ENCODE data around the gene ENPP1. TPM values are rescaled to one million over a fixed set of nuclear protein-coding genes. Genes with fewer than 3 reads are reported as not detected.

ENPP1 gene
- total RNA-seq, 1 experiment from 2014 or later: 6.5 TPM

DNA sequence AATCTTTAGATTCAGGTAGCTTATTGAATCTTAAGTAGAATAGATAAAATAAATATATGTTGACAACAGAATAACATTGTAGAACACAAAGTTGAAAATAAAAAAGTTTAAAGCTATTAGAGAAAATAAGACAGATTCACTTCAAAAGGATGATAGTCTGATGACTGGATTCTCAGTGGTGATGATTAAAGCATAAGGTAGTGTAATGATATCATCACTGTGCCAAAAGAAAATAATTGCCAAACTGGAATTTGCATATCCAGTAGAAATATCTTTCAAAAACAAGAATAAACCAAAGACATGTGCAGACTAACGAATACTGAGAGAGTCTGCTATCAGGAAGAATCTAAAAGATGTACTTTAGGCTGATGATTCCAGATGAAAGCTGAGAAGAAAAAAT lies 30.2 kb downstream of the ENPP1 start:
- no peak overlapping the region for H3K4me3 ChIP-seq (replicated peaks in 1 of 2; ENCODE audit: low read depth in 1 of 2, low read length in 2 of 2)
- CTCF ChIA-PET: no interaction called here
- no peaks in the 10 kb centered on the region for H3K9me3 ChIP-seq (ENCODE audit: control insufficient read depth in 1 of 2, insufficient read depth in 1 of 2, low read depth in 1 of 2, low read length in 2 of 2)
- H4K20me1 ChIP-seq (ENCODE audit: insufficient read depth): no peaks in the 10 kb centered on the region
- BruUV-seq (replicated peaks): no TSS peak
- H3K4me1 ChIP-seq (ENCODE audit: control insufficient read depth in 1 of 2, insufficient read depth in 2 of 2, low read length in 2 of 2): no peaks in the 10 kb centered on the region
- POLR2A ChIA-PET: no interaction called here
- H3K9ac ChIP-seq (ENCODE audit: low read length): no peak overlapping the region
- RAD21 ChIA-PET (ENCODE audit: low non-redundant PET in 1 of 2, low total read pairs in 2 of 2, uncharacterized antibody in 2 of 2, unreplicated experiment in 2 of 2): no interaction called here
- no peak for DNase-seq (ENCODE audit: low read depth, low spot score)
- H3K79me2 ChIP-seq (ENCODE audit: insufficient read depth, low read length): no peaks in the 10 kb centered on the region
- peaks cover 2% of the 10 kb centered on the region; the same call in 1 of the 2 replicates for H3K9me2 ChIP-seq (ENCODE audit: insufficient read depth)
- H3K27me3 ChIP-seq (ENCODE audit: insufficient read depth, low read length): no peaks in the 10 kb centered on the region
- H3K36me3 ChIP-seq (ENCODE audit: control insufficient read depth in 1 of 2, insufficient read depth in 2 of 2, low read length in 2 of 2): no peaks in the 10 kb centered on the region
- intact Hi-C loops (cut with micrococcal nuclease): no loop called here
- no peak overlapping the region for H3K27ac ChIP-seq (ENCODE audit: low read depth, low read length)
- ATAC-seq: no peak
- no peak overlapping the region for H3K4me2 ChIP-seq (ENCODE audit: low read length)
- TF ChIP-seq SIN3A (IDR thresholded peaks at IDR 0.05; ENCODE audit: low read depth) (no peak), FOSL1 (IDR thresholded peaks at IDR 0.05; ENCODE audit: low read depth) (no peak), ELF1 (IDR thresholded peaks at IDR 0.05; ENCODE audit: borderline replicate concordance, low read depth) (no peak), ZNF274 (IDR thresholded peaks at IDR 0.05; ENCODE audit: low read depth, low read length) (no peak), JUND (IDR thresholded peaks at IDR 0.05) (no peak), SRF (IDR thresholded peaks at IDR 0.05; ENCODE audit: low read depth) (no peak), ZFX (IDR thresholded peaks at IDR 0.05) (no peak)
- TF ChIP-seq, protein P1, sequence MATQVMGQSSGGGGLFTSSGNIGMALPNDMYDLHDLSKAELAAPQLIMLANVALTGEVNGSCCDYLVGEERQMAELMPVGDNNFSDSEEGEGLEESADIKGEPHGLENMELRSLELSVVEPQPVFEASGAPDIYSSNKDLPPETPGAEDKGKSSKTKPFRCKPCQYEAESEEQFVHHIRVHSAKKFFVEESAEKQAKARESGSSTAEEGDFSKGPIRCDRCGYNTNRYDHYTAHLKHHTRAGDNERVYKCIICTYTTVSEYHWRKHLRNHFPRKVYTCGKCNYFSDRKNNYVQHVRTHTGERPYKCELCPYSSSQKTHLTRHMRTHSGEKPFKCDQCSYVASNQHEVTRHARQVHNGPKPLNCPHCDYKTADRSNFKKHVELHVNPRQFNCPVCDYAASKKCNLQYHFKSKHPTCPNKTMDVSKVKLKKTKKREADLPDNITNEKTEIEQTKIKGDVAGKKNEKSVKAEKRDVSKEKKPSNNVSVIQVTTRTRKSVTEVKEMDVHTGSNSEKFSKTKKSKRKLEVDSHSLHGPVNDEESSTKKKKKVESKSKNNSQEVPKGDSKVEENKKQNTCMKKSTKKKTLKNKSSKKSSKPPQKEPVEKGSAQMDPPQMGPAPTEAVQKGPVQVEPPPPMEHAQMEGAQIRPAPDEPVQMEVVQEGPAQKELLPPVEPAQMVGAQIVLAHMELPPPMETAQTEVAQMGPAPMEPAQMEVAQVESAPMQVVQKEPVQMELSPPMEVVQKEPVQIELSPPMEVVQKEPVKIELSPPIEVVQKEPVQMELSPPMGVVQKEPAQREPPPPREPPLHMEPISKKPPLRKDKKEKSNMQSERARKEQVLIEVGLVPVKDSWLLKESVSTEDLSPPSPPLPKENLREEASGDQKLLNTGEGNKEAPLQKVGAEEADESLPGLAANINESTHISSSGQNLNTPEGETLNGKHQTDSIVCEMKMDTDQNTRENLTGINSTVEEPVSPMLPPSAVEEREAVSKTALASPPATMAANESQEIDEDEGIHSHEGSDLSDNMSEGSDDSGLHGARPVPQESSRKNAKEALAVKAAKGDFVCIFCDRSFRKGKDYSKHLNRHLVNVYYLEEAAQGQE (IDR thresholded peaks at IDR 0.05; ENCODE audit: low read depth): no peak
- no peak overlapping the region for H2AFZ ChIP-seq (ENCODE audit: low read depth, low read length, poor library complexity, severe bottlenecking)

DNA sequence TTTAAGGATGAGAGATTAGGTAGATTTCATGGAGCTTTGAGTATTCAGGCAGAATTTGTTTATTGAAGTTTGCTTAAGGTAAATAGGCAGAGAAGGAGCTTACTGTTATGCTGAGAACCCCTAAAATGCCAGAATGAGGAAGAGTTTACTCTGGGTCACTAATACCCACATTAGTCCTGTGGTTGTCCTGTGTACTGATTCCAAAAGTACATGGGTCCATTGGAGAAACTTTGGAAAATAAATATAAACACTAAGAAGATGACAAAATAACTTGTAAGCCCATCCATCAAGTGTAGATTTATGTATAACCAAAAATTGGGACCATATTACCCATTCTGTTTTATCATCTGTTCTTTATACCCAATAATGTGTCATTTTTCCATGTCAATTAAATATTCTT lies 31.6 kb downstream of the ENPP1 start:
- BruUV-seq (replicated peaks): no TSS peak
- Histone ChIP-seq H3K4me1 (ENCODE audit: control insufficient read depth in 1 of 2, insufficient read depth in 2 of 2, low read length in 2 of 2) (no peaks in the 10 kb centered on the region), H4K20me1 (ENCODE audit: insufficient read depth) (no peaks in the 10 kb centered on the region), H3K9me3 (ENCODE audit: control insufficient read depth in 1 of 2, insufficient read depth in 1 of 2, low read depth in 1 of 2, low read length in 2 of 2) (no peaks in the 10 kb centered on the region), H3K9me2 (ENCODE audit: insufficient read depth) (peaks cover 2% of the 10 kb centered on the region; the same call in 1 of the 2 replicates), H3K27me3 (ENCODE audit: insufficient read depth, low read length) (no peaks in the 10 kb centered on the region), H3K27ac (ENCODE audit: low read depth, low read length) (no peak overlapping the region), H3K79me2 (ENCODE audit: insufficient read depth, low read length) (no peaks in the 10 kb centered on the region), H3K4me3 (replicated peaks in 1 of 2; ENCODE audit: low read depth in 1 of 2, low read length in 2 of 2) (no peak overlapping the region), H3K4me2 (ENCODE audit: low read length) (no peak overlapping the region), H3K9ac (ENCODE audit: low read length) (no peak overlapping the region), H2AFZ (ENCODE audit: low read depth, low read length, poor library complexity, severe bottlenecking) (no peak overlapping the region), H3K36me3 (ENCODE audit: control insufficient read depth in 1 of 2, insufficient read depth in 2 of 2, low read length in 2 of 2) (no peaks in the 10 kb centered on the region)
- TF ChIP-seq ZFX (IDR thresholded peaks at IDR 0.05): no peak
- no peak for TF ChIP-seq POLR2A (IDR thresholded peaks at IDR 0.05; ENCODE audit: borderline replicate concordance, extremely low read depth, insufficient read depth, insufficient read length)
- no peak for TF ChIP-seq JUND (IDR thresholded peaks at IDR 0.05)
- no peak for TF ChIP-seq SIN3A (IDR thresholded peaks at IDR 0.05; ENCODE audit: low read depth)
- no peak for TF ChIP-seq CBX3 (IDR thresholded peaks at IDR 0.05; ENCODE audit: low read depth)
- no peak for TF ChIP-seq FOSL1 (IDR thresholded peaks at IDR 0.05; ENCODE audit: low read depth)
- ChIA-PET POLR2A (no interaction called here), RAD21 (ENCODE audit: low non-redundant PET in 1 of 2, low total read pairs in 2 of 2, uncharacterized antibody in 2 of 2, unreplicated experiment in 2 of 2) (no interaction called here), CTCF (no interaction called here)
- DNase-seq (ENCODE audit: low read depth, low spot score) (no peak), ATAC-seq (no peak)
- intact Hi-C loops (cut with micrococcal nuclease): no loop called here

Data from HCT116 (cell line).